ENCODE measurements around the gene ZEB2.
A peak's percentile ranks its signal among the peaks of the same experiment; 100 is the strongest.

ZEB2 gene

GRCh38 chr2:144361742-144362141 lies 158.2 kb downstream of the ZEB2 start:
- DNase-seq (ENCODE audit: extremely low read depth, low read depth): no peak
- no peak for TF ChIP-seq CTCF (IDR thresholded peaks at IDR 0.05; ENCODE audit: low read depth, low read length)

GRCh38 chr2:144359684-144360083 lies 160.2 kb downstream of the ZEB2 start:
- DNase-seq (ENCODE audit: extremely low read depth, low read depth): no peak
- TF ChIP-seq CTCF (IDR thresholded peaks at IDR 0.05; ENCODE audit: low read depth, low read length): no peak

- no peak for TF ChIP-seq CTCF (IDR thresholded peaks at IDR 0.05; ENCODE audit: low read depth, low read length)
- no peak for DNase-seq (ENCODE audit: extremely low read depth, low read depth)
Observed at GRCh38 chr2:144358979-144359541, 160.9 kb downstream of the ZEB2 start.

GRCh38 chr2:144358374-144358964 lies 161.4 kb downstream of the ZEB2 start:
- no peak for DNase-seq (ENCODE audit: extremely low read depth, low read depth)
- TF ChIP-seq CTCF (IDR thresholded peaks at IDR 0.05; ENCODE audit: low read depth, low read length): no peak

GRCh38 chr2:144357623-144358373 lies 162.1 kb downstream of the ZEB2 start:
- no peak for TF ChIP-seq CTCF (IDR thresholded peaks at IDR 0.05; ENCODE audit: low read depth, low read length)
- DNase-seq (ENCODE audit: extremely low read depth, low read depth): peak; percentile 92

- no peak for DNase-seq (ENCODE audit: extremely low read depth, low read depth)
- no peak for TF ChIP-seq CTCF (IDR thresholded peaks at IDR 0.05; ENCODE audit: low read depth, low read length)
Observed at GRCh38 chr2:144356402-144356801, 163.5 kb downstream of the ZEB2 start.

GRCh38 chr2:144354953-144355352 lies 165.0 kb downstream of the ZEB2 start:
- no peak for TF ChIP-seq CTCF (IDR thresholded peaks at IDR 0.05; ENCODE audit: low read depth, low read length)
- no peak for DNase-seq (ENCODE audit: extremely low read depth, low read depth)

All from AG09319 (cell line).